ENCODE measurements around the gene NUP58.

The NUP58 gene

DNA sequence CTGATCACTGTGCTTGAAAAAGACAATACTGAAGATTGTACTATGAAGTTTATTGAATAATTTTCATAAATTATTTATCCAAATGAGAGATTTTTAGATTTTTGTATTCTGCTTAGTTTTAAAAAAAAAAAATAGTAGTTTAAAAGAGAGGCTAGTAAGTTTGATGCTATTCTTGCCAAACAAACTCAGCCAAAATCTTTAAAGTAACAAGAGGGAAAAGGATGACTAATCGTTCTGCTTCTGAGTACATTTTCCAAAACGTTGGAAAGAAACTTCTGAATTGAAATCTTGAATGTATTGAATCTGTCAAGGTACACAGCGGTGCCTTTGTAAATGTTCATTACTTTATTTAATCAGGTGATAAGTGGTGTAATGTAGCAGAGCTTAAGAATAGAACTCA lies 34.4 kb downstream of the NUP58 start:
- no peak overlapping the region for H4K8ac ChIP-seq (ENCODE audit: low read length)

GRCh38 chr13:25345576-25345975 lies 44.2 kb downstream of the NUP58 start:
- WGBS = 94% methylated on average over 2 of the region's 2 CpGs
- H2BK15ac ChIP-seq (ENCODE audit: low read depth, poor library complexity, severe bottlenecking) = no peak overlapping the region

More for the DNA sequence above, 34.4 kb downstream of the NUP58 start:
- no peak overlapping the region for H3K4me2 ChIP-seq (ENCODE audit: low read length, poor library complexity, severe bottlenecking)
- H3K4me1 ChIP-seq (ENCODE audit: control insufficient read depth, insufficient read depth, low read depth, low read length) = peaks cover 1% of the 10 kb centered on the region
- peaks cover 6 to 74% of the 10 kb centered on the region in 2 experiments for H3K36me3 ChIP-seq (ENCODE audit: control insufficient read depth in 1 of 2, insufficient read depth in 2 of 2, low read depth in 1 of 2, low read length in 2 of 2)
- no peak overlapping the region for H2AFZ ChIP-seq (ENCODE audit: low read depth, low read length)
- no peak for DNase-seq
- H3K23ac ChIP-seq (ENCODE audit: low read length in 2 of 2) = no peak overlapping the region
- 87% methylated on average over 3 of the region's 3 CpGs for WGBS
- H3K9ac ChIP-seq (ENCODE audit: low read length) = peak overlapping the region; percentile 9
- no peak overlapping the region for H4K91ac ChIP-seq (ENCODE audit: low read length)
- no peak overlapping the region for H3K4ac ChIP-seq (ENCODE audit: low read depth in 1 of 2, low read length in 2 of 2)
- H3K4me3 ChIP-seq (ENCODE audit: insufficient read depth in 1 of 2, low read depth in 1 of 2, low read length in 2 of 2) = no peak overlapping the region
- no peak overlapping the region for H2BK15ac ChIP-seq (ENCODE audit: low read depth, poor library complexity, severe bottlenecking)
- H2BK120ac ChIP-seq (ENCODE audit: low read depth, low read length) = no peak overlapping the region
- H2BK12ac ChIP-seq (ENCODE audit: low read length in 2 of 2) = no peak overlapping the region
- no peak overlapping the region for H3K14ac ChIP-seq (ENCODE audit: low read length in 2 of 2)
- no peak overlapping the region for H2BK5ac ChIP-seq (ENCODE audit: low read depth, low read length, poor library complexity, severe bottlenecking)
- no peak overlapping the region for H2AK5ac ChIP-seq (ENCODE audit: low read length, severe bottlenecking)
- no peaks in the 10 kb centered on the region for H3K9me3 ChIP-seq (ENCODE audit: control insufficient read depth, low read length)
- H3K27me3 ChIP-seq (ENCODE audit: control insufficient read depth in 1 of 2, insufficient read depth in 1 of 2, low read length in 2 of 2) = no peaks in the 10 kb centered on the region
- H3K18ac ChIP-seq (ENCODE audit: low read depth in 1 of 2, low read length in 2 of 2) = no peak overlapping the region
- H3K79me1 ChIP-seq (replicated peaks; ENCODE audit: low read length, poor library complexity, severe bottlenecking) = peaks cover 7% of the 10 kb centered on the region
- no peak overlapping the region for H3K27ac ChIP-seq (ENCODE audit: low read length, poor library complexity, severe bottlenecking)

GRCh38 chr13:25347151-25347550 lies 45.7 kb downstream of the NUP58 start:
- H2BK120ac ChIP-seq (ENCODE audit: low read depth, low read length) = no peak overlapping the region
- no peak overlapping the region for H3K23ac ChIP-seq (ENCODE audit: low read length in 2 of 2)

More at GRCh38 chr13:25345576-25345975, 44.2 kb downstream of the NUP58 start:
- no peak overlapping the region for H3K23ac ChIP-seq (ENCODE audit: low read length in 2 of 2)
- H3K9me3 ChIP-seq (ENCODE audit: control insufficient read depth, low read length) = no peaks in the 10 kb centered on the region
- no peak for DNase-seq
- no peak overlapping the region for H2BK5ac ChIP-seq (ENCODE audit: low read depth, low read length, poor library complexity, severe bottlenecking)
- H2BK12ac ChIP-seq (ENCODE audit: low read length in 2 of 2) = no peak overlapping the region
- H2AFZ ChIP-seq (ENCODE audit: low read depth, low read length) = no peak overlapping the region
- H3K9ac ChIP-seq (ENCODE audit: low read length) = no peak overlapping the region
- peaks cover 0 to 12% of the 10 kb centered on the region in 2 experiments for H3K36me3 ChIP-seq (ENCODE audit: control insufficient read depth in 1 of 2, insufficient read depth in 2 of 2, low read depth in 1 of 2, low read length in 2 of 2)
- no peak overlapping the region for H3K27ac ChIP-seq (ENCODE audit: low read length, poor library complexity, severe bottlenecking)
- H2AK5ac ChIP-seq (ENCODE audit: low read length, severe bottlenecking) = no peak overlapping the region
- H3K4me1 ChIP-seq (ENCODE audit: control insufficient read depth, insufficient read depth, low read depth, low read length) = no peaks in the 10 kb centered on the region
- no peak overlapping the region for H3K4me3 ChIP-seq (ENCODE audit: insufficient read depth in 1 of 2, low read depth in 1 of 2, low read length in 2 of 2)
- no peak overlapping the region for H3K14ac ChIP-seq (ENCODE audit: low read length in 2 of 2)
- no peak overlapping the region for H3K4me2 ChIP-seq (ENCODE audit: low read length, poor library complexity, severe bottlenecking)
- H3K4ac ChIP-seq (ENCODE audit: low read depth in 1 of 2, low read length in 2 of 2) = no peak overlapping the region
- H4K91ac ChIP-seq (ENCODE audit: low read length) = no peak overlapping the region
- H3K18ac ChIP-seq (ENCODE audit: low read depth in 1 of 2, low read length in 2 of 2) = no peak overlapping the region
- H3K27me3 ChIP-seq (ENCODE audit: control insufficient read depth in 1 of 2, insufficient read depth in 1 of 2, low read length in 2 of 2) = no peaks in the 10 kb centered on the region
- no peak overlapping the region for H4K8ac ChIP-seq (ENCODE audit: low read length)
- no peaks in the 10 kb centered on the region for H3K79me1 ChIP-seq (replicated peaks; ENCODE audit: low read length, poor library complexity, severe bottlenecking)
- H2BK120ac ChIP-seq (ENCODE audit: low read depth, low read length) = no peak overlapping the region

DNA sequence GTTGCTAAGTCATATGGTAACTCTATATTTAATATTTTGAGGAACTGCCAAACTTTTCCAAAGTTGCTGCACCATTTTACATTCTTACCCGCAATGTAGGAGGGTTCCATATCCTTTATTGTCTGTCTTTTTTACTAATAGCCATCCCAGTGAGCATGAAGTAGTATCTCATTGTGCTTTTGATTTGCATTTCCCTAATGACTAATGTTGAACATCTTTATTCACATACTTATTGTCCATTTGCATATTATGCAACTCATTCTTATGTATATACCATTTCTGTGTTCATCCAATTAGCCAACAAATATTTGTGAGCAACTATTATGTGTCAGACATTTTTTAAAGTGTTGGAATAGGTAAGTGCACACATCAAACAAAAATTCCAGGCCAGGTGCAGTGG lies 50.0 kb downstream of the NUP58 start:
- H3K79me1 ChIP-seq (replicated peaks; ENCODE audit: low read length, poor library complexity, severe bottlenecking) = no peaks in the 10 kb centered on the region
- no peaks in the 10 kb centered on the region for H3K36me3 ChIP-seq (ENCODE audit: control insufficient read depth in 1 of 2, insufficient read depth in 2 of 2, low read depth in 1 of 2, low read length in 2 of 2)
- H4K91ac ChIP-seq (ENCODE audit: low read length) = no peak overlapping the region
- H3K18ac ChIP-seq (ENCODE audit: low read depth in 1 of 2, low read length in 2 of 2) = no peak overlapping the region
- no CpG with 5 or more reads among the region's 1 CpG for WGBS
- H3K4me1 ChIP-seq (ENCODE audit: control insufficient read depth, insufficient read depth, low read depth, low read length) = no peaks in the 10 kb centered on the region
- no peak overlapping the region for H3K9ac ChIP-seq (ENCODE audit: low read length)
- no peak overlapping the region for H3K4me3 ChIP-seq (ENCODE audit: insufficient read depth in 1 of 2, low read depth in 1 of 2, low read length in 2 of 2)
- H3K4ac ChIP-seq (ENCODE audit: low read depth in 1 of 2, low read length in 2 of 2) = no peak overlapping the region
- H3K14ac ChIP-seq (ENCODE audit: low read length in 2 of 2) = no peak overlapping the region
- H2BK120ac ChIP-seq (ENCODE audit: low read depth, low read length) = no peak overlapping the region
- H3K4me2 ChIP-seq (ENCODE audit: low read length, poor library complexity, severe bottlenecking) = no peak overlapping the region
- peaks cover 8 to 14% of the 10 kb centered on the region in 2 experiments for H3K27me3 ChIP-seq (ENCODE audit: control insufficient read depth in 1 of 2, insufficient read depth in 1 of 2, low read length in 2 of 2)
- no peak overlapping the region for H3K27ac ChIP-seq (ENCODE audit: low read length, poor library complexity, severe bottlenecking)
- no peak overlapping the region for H2BK5ac ChIP-seq (ENCODE audit: low read depth, low read length, poor library complexity, severe bottlenecking)
- no peaks in the 10 kb centered on the region for H3K9me3 ChIP-seq (ENCODE audit: control insufficient read depth, low read length)
- no peak overlapping the region for H4K8ac ChIP-seq (ENCODE audit: low read length)
- no peak overlapping the region for H2AK5ac ChIP-seq (ENCODE audit: low read length, severe bottlenecking)
- no peak overlapping the region for H2BK15ac ChIP-seq (ENCODE audit: low read depth, poor library complexity, severe bottlenecking)
- DNase-seq = no peak
- no peak overlapping the region for H2BK12ac ChIP-seq (ENCODE audit: low read length in 2 of 2)
- H3K23ac ChIP-seq (ENCODE audit: low read length in 2 of 2) = no peak overlapping the region
- H2AFZ ChIP-seq (ENCODE audit: low read depth, low read length) = no peak overlapping the region

More at GRCh38 chr13:25347151-25347550, 45.7 kb downstream of the NUP58 start:
- Histone ChIP-seq H2BK12ac (ENCODE audit: low read length in 2 of 2) (no peak overlapping the region), H3K4ac (ENCODE audit: low read depth in 1 of 2, low read length in 2 of 2) (no peak overlapping the region), H4K8ac (ENCODE audit: low read length) (no peak overlapping the region), H3K4me2 (ENCODE audit: low read length, poor library complexity, severe bottlenecking) (no peak overlapping the region), H4K91ac (ENCODE audit: low read length) (no peak overlapping the region), H2BK5ac (ENCODE audit: low read depth, low read length, poor library complexity, severe bottlenecking) (no peak overlapping the region), H3K27me3 (ENCODE audit: control insufficient read depth in 1 of 2, insufficient read depth in 1 of 2, low read length in 2 of 2) (peaks cover 0 to under 1% of the 10 kb centered on the region in 2 experiments), H3K9ac (ENCODE audit: low read length) (no peak overlapping the region), H2BK15ac (ENCODE audit: low read depth, poor library complexity, severe bottlenecking) (no peak overlapping the region), H2AK5ac (ENCODE audit: low read length, severe bottlenecking) (no peak overlapping the region), H2AFZ (ENCODE audit: low read depth, low read length) (no peak overlapping the region), H3K27ac (ENCODE audit: low read length, poor library complexity, severe bottlenecking) (no peak overlapping the region), H3K79me1 (replicated peaks; ENCODE audit: low read length, poor library complexity, severe bottlenecking) (no peaks in the 10 kb centered on the region), H3K9me3 (ENCODE audit: control insufficient read depth, low read length) (no peaks in the 10 kb centered on the region), H3K14ac (ENCODE audit: low read length in 2 of 2) (no peak overlapping the region), H3K36me3 (ENCODE audit: control insufficient read depth in 1 of 2, insufficient read depth in 2 of 2, low read depth in 1 of 2, low read length in 2 of 2) (no peaks in the 10 kb centered on the region), H3K4me1 (ENCODE audit: control insufficient read depth, insufficient read depth, low read depth, low read length) (no peaks in the 10 kb centered on the region), H3K4me3 (ENCODE audit: insufficient read depth in 1 of 2, low read depth in 1 of 2, low read length in 2 of 2) (no peak overlapping the region), H3K18ac (ENCODE audit: low read depth in 1 of 2, low read length in 2 of 2) (no peak overlapping the region)
- 100% methylated on average over 2 of the region's 2 CpGs for WGBS
- DNase-seq = no peak
